Kidney epithelial cell (primary cell): ENCODE data around the gene KRT14. TPM values are rescaled to one million over a fixed set of nuclear protein-coding genes. Genes with fewer than 3 reads are reported as not detected.
"Not testable (repeated sequence)": the region's sequence is repeated elsewhere in the genome, so short reads cannot be mapped to it uniquely, and the experiment has no call there.

Experiments
- DNase-seq: peaks from one replicate; pipeline ENCODE4 v3.0.0-alpha.2; 2010; ENCODE audit warnings: low read depth
- H3K27me3 ChIP-seq: 2 replicates; pipeline ENCODE4 v1.6.0; 2011; ENCODE audit warnings: low read length; ENCODE audit not compliant: control insufficient read depth, insufficient read depth
- H3K36me3 ChIP-seq: 2 replicates; pipeline ENCODE4 v1.5.1; 2011; ENCODE audit warnings: low read length; ENCODE audit not compliant: control insufficient read depth, insufficient read depth
- H3K4me3 ChIP-seq: 2 replicates; pipeline ENCODE4 v1.5.1; 2011; ENCODE audit warnings: low read depth, mild to moderate bottlenecking, control low read depth, low read length
- total RNA-seq: library from RNA; depleted of rRNA; stranded (reverse); fragments of >200 nt; gene quantifications from 2 replicates; pipeline ENCODE4 v1.2.3, GENCODE V29; 2015
- TF ChIP-seq, protein P1 (sequence below): IDR thresholded peaks from 2 replicates; pipeline ENCODE4 v1.5.1; 2011; ENCODE audit warnings: mild to moderate bottlenecking, moderate library complexity, low read length, control low read depth, inconsistent platforms; ENCODE audit not compliant: insufficient read depth, poor library complexity, severe bottlenecking

The KRT14 gene
- total RNA-seq, 1 donor from 2014 or later: not detected

- TF ChIP-seq, protein P1, sequence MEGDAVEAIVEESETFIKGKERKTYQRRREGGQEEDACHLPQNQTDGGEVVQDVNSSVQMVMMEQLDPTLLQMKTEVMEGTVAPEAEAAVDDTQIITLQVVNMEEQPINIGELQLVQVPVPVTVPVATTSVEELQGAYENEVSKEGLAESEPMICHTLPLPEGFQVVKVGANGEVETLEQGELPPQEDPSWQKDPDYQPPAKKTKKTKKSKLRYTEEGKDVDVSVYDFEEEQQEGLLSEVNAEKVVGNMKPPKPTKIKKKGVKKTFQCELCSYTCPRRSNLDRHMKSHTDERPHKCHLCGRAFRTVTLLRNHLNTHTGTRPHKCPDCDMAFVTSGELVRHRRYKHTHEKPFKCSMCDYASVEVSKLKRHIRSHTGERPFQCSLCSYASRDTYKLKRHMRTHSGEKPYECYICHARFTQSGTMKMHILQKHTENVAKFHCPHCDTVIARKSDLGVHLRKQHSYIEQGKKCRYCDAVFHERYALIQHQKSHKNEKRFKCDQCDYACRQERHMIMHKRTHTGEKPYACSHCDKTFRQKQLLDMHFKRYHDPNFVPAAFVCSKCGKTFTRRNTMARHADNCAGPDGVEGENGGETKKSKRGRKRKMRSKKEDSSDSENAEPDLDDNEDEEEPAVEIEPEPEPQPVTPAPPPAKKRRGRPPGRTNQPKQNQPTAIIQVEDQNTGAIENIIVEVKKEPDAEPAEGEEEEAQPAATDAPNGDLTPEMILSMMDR: no peak
- peaks cover 3% of the 10 kb centered on the region for H3K27me3 ChIP-seq
- no peak for DNase-seq
- no peak overlapping the region for H3K4me3 ChIP-seq
- H3K36me3 ChIP-seq: no peaks in the 10 kb centered on the region
These were observed 31.0 kb upstream of the KRT14 start for GRCh38 chr17:41617698-41618097.

- TF ChIP-seq, protein P1: no peak
- peaks cover 3% of the 10 kb centered on the region for H3K27me3 ChIP-seq
- DNase-seq: no peak
These were observed 30.4 kb upstream of the KRT14 start for GRCh38 chr17:41617136-41617535.

DNA sequence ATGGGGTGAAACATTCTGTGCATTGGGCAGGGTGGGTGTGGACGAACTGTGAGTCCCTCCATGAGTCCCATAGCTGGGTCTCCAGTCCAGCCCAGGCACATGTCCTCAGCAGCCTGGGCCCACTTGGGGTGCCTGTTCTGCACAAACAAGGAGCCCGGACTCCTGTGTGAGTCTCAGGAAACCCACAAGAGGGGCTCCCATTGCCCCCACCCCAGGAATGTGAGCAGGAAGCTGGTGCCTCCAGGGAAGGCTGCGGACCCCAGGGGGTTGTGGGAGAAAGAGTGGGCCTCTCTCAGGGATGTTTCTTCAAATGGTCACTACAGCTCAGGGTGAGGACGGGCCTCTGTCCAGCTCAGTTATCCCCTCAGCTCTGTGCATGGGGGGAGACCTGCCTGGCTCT is 29.8 kb upstream of the KRT14 start:
- not testable (repeated sequence) for H3K27me3 ChIP-seq, DNase-seq, H3K36me3 ChIP-seq, H3K4me3 ChIP-seq

More at GRCh38 chr17:41617136-41617535, 30.4 kb upstream of the KRT14 start:
- Histone ChIP-seq H3K36me3 (no peaks in the 10 kb centered on the region), H3K4me3 (no peak overlapping the region)

- no peak overlapping the region for H3K4me3 ChIP-seq
- peaks cover 3% of the 10 kb centered on the region for H3K27me3 ChIP-seq
- DNase-seq: no peak
- TF ChIP-seq, protein P1: no peak
- H3K36me3 ChIP-seq: no peaks in the 10 kb centered on the region
These were observed 28.8 kb upstream of the KRT14 start for GRCh38 chr17:41615454-41615853.

DNA sequence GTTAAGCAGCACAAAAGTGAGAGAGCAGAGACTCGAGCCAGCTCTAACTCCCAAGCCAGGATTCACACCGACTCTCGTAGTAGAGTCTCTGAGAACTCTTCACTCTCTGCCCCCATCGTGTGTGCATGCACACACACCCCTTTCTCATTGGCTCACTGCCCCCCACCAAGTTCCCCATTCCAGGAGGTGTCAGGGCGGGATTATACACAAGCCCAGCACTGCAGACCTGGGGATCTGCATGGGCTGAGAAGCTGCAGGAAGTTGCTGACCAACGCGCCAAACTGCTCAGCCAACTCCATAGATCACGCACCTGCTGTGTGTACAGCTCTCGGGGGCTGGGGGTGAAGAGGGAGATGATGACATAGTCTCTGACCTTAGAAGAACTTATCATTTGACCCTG is 28.1 kb upstream of the KRT14 start:
- H3K4me3 ChIP-seq, H3K36me3 ChIP-seq, DNase-seq, H3K27me3 ChIP-seq: not testable (repeated sequence)

GRCh38 chr17:41614098-41614497 is 27.4 kb upstream of the KRT14 start:
- TF ChIP-seq, protein P1: no peak
- no peak overlapping the region for H3K4me3 ChIP-seq
- no peaks in the 10 kb centered on the region for H3K36me3 ChIP-seq
- H3K27me3 ChIP-seq: peaks cover 4% of the 10 kb centered on the region
- no peak for DNase-seq

DNA sequence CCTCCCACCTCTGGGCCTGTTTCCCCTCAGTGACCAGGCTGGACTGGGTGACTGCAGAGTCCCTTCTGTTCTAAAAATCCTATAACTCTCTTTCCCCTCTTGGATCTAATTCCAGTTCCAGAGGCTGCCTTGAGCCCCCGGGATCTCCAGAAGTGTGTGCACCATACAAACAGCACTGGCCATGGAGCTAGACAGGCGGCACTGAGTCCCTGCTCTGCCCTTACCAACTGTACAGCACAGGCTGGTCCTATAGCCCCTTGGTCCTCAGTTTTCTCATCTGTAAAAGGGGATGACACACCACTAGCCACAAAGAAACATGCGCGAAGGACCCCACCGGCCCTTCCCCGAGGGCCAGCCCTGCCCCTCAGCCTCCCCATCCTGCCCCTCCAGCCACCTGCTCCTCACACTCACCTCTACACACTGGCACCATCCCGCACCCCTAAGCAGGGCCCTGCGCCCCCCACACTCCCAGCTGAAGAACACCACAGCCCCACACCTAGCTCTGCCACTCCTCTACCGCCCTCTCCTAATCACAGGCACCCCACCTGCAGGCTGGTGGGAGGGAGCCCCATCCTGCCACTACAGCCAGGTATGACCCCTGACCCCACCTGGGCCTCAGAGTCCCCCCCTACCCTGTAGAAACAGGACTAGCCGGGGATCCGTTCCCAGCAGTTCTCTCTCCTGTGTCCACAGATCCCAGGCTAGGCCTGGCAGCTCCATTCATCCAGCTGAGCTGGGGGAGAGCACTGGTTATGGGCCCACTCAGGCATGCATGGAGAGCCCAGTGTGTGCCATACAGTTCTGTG is 26.8 kb upstream of the KRT14 start:
- Histone ChIP-seq H3K4me3 (no peak overlapping the region), H3K36me3 (no peaks in the 10 kb centered on the region), H3K27me3 (peaks cover 4% of the 10 kb centered on the region)
- DNase-seq: no peak
- TF ChIP-seq, protein P1: no peak

GRCh38 chr17:41612376-41613160 is 25.9 kb upstream of the KRT14 start, which contains the start of gene KRT16:
Gene KRT16, minus strand, starts transcription at chr17:41612767. Its CDS starts 79 bp downstream, at chr17:41612688.
- DNase-seq, H3K36me3 ChIP-seq, H3K27me3 ChIP-seq, H3K4me3 ChIP-seq: not testable (repeated sequence)
